GM18873 (cell line): ENCODE results near the gene ZBED3.
"Not testable (repeated sequence)": the region's sequence is repeated elsewhere in the genome, so short reads cannot be mapped to it uniquely, and the experiment has no call there.

ENCODE experiments used
- ATAC-seq: cut with Tn5 transposase; IDR thresholded peaks from one replicate; pipeline ENCODE4 v1.9.1; 2021; ENCODE audit warnings: mild to moderate bottlenecking, moderate library complexity, moderate number of reproducible peaks; ENCODE audit not compliant: unreplicated experiment, low FRiP score

Gene ZBED3

DNA sequence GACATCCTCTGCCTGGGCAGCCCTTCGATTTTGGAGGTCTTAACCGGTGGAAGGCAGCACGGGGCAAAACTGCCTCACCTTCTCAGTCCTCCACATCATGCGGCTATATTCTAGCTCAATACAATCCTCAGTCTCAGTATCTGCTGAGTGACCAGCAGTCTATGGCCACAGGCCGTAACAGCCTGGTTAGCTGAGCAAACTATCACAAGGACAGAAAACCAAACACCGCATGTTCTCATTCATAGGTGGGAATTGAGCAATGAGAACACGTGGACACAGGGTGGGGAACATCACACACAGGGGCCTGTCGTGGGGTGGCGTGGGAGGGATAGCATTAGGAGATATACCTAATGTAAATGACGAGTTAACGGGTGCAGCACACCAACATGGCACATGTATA, 6.6 kb downstream of the ZBED3 start:
- ATAC-seq: not testable (repeated sequence)

DNA sequence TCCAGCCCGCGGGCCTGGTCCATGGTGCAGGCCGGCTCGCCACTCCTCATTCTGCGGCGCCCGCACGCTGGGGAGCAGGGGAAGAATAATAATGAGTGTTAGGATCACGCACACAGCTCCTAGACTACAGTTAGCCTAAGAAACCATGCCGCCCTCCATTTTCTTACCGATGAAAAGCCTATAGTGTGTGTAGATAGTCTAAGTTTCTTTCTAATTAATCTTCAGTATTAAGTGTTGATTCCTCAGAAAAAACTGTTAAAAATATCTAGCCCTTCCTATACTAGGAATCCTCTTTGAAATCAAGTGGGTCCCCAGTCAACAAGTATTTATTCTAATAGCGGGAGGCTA, 9.3 kb downstream of the ZBED3 start:
- ATAC-seq: no peak

DNA sequence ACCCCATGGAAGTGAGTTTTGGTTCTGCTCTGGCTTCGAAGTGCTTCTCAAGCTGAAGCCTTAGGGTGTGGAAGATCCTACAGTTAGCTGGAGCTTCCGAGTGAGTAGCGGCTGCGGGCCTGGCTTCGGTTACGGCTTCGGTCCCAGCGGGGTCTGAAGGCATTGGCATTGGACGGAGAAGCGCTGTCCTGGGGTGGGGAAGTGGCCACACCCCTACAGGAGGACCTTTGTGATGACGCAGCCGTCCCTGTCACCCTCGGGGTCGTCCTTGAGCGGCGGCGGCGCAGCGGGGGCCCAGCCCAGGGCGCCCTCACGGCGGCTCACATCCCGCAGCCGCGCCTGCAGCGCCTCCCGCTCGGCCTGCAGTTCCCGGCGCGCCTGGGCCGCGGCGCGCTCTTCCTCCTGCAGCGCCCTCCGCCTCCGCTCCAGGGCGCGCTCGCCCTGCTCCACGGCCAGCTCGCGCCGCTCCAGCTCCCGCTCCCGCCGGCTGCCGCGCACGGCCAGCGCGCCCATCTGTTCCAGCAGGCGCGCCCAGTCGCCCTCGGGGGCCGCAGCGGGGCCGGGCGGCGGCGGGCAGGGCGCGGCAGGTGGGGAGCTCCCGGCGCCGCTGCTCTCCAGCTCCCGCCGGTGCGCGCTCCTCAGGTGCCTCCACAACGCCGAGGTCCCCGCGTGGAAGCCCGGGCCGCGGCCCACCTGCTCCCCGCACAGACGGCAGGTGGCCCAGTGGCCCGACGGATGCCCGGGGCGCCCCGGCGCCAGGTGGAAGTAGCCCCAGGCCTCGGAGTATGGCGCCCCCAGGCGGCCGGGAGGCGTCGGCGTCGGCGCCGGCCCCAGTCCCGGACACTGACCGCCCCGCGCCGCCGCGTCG, 9.9 kb downstream of the ZBED3 start:
- no peak for ATAC-seq

DNA sequence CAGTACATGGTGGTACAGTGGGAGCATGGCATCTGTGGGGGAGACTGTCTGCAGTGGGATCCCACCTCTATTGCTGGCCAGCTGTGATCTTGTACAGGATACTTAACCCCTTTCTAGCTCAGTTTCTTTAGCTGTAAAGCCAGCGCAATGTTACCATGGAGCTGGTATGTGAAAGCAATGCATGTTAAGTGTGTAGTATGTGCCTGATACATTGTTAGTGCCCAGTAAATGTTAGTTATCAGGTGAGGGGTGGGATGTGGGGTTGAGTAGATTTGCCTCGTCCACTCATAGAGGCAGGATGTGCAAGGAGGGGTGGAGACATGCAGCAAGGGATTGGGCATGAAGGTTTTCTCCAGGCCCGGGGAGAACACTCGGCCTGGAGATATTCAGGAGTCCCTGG, 12.3 kb downstream of the ZBED3 start:
- no peak for ATAC-seq

DNA sequence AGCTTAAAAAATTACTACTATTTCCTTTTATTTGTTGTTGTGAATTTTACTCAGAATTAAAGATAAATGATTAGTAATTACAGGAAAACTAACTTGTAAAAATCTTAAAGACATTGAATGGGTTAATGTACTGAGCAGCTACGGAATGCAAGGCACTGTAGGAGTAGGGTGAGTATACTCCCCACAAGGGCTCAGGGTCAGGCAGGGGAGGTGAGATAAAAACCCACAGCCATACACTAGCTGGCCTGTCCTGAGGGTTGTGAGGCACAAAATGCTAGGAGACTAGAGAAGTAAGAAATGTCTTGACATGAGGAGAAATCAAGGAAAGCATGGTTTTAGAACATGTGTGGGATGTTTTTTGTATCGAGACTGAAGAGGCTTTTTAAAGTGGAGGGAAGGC, 13.4 kb downstream of the ZBED3 start:
- ATAC-seq: no peak

DNA sequence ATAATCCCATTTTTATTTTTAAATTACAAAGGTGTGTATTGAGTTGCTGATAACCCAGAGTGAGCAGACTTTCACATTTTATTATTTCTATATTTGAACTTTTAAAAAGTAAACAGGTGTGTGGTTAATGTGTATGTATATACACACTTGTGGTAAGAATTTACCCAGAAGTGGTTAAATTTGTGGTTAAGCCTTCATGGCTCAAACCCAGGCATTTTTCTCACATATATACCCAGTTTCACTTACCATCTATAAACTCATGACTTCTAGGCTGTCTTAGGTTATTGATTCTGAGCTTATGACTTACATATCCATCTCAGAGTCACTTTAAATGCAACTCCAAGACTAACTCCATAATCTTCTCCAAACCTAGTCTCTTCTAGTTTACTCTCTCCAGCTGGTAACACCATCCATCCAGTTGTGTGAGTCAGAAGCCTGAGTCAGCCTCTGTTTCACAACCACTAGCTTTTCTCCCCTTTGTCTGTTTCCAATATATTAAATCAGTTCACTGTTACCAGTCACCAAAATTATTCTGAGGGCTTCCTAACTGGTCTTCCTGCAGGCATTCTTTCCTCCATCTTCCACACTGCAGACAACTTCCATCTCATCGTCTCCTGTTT, 20.2 kb downstream of the ZBED3 start:
- ATAC-seq: no peak

DNA sequence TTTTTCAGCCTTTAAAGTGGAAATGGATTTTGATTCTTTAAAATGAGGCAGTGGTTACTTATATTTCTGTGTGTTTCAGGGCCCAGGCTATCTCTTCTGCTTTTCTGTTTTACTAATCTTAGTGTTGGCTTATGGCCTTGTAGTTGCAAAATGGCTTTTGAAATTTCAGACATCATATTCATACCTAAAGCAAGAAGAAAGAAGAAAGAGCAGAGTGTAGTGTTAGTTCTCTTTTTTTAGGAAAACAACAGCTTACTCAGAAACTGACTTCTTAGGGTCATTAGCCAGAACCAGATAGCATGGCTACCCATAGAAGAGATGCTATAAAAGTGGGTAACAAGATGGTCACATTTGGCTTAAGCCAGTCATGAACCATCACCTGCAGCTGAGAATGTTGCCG, 20.9 kb downstream of the ZBED3 start:
- no peak for ATAC-seq

DNA sequence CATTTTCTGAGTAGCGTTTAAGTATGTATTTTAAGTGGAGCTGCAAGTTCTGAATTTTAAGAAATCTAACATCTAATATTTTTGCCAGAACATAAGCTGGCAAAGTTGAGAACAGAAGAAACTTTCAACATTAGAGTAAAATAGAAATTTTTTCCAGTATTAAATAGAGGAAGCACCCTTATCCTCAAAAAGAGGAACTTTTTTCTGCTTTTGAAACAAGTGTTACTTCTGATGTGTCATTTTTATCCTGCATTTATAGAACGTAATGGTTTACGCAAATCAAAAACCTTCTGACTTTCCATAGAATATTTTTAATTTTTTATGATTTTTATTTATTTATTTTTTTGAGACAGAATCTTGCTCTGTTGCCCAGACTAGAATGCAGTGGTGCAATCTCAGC, 21.8 kb downstream of the ZBED3 start:
- no peak for ATAC-seq

DNA sequence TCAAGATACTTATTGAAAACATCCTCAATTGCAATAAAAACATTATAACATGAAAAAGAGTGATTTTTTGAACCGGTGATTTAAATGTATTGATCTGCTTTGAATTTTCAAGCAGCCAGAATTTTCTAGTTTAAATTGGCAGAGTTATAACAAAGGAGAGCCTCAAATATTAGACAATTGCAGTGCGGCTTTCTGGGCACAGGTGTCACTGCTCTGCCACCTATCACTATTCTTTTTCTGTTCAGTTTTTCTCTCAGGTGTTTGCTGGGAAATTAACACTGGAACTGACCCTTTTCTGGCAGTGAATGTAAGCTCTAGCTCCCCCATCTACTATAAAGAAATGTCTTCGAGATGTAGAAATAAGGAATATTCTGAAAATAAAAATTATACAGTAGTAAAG, 23.0 kb downstream of the ZBED3 start:
- ATAC-seq: no peak

DNA sequence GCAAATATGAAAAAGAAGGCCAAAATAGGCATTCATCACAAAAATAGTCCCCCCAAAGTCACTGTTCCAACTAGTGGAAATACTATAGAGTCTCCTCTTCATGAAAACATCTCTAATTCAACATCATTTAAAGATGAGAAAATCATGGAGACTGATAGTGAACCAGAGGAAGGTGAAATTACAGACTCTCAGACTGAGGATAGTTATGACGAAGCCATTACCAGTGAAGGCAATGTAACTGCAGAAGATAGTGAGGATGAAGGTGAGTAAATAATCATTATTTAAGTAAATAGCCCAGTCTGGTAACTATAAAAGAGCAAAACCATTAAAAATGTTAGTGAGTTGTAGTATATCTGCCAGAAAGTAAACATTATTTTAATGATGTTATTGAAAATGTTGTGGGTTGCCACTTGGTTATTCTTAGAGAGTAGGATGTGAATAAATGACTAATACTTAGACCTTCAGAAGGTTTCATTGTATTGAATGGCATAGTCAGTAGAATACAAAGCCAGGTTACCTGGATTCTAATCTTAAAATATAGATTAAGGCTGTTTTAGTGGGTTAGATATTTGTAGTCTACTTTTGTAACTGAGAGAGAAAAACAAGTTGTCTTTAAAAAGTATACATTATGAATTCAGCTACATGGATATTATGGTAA, 40.5 kb downstream of the ZBED3 start:
- ATAC-seq: no peak

DNA sequence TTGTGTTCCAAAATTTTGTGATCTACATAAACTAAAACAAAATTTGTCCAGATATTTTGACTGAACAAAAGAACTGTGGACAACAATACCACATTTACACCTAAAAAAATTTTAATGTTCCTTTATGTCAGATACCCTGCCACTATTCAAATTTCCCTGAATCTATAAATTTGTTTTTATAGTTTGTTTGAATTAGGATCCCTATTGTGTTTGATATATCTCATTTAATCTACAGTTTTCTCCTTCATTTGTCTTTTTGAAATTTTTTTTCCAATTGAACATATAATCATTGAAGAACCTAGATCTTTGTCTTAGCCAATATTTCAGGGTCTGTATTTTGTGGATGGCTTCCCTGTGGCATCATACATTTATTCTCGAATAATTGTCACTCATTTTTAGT, 51.1 kb downstream of the ZBED3 start:
- ATAC-seq: no peak

DNA sequence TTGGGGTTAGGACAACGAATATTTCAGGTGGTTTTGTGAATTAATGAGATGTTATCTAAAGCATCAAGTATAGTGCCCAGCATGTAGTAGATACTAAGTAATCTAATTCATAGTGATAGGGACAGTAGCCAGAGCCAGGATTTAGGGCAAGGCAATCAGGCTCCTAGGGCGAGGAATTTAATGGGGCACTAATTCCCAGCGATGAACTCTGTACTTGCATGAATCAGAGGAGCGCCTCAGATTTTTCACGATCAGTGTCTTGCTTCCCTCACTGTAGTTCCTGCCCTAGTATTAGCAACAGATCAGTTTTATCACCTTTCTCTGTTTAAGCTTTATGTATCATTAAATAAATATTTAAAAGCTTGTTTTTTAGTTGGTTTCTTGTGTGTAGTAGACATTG, 53.7 kb downstream of the ZBED3 start:
- no peak for ATAC-seq

DNA sequence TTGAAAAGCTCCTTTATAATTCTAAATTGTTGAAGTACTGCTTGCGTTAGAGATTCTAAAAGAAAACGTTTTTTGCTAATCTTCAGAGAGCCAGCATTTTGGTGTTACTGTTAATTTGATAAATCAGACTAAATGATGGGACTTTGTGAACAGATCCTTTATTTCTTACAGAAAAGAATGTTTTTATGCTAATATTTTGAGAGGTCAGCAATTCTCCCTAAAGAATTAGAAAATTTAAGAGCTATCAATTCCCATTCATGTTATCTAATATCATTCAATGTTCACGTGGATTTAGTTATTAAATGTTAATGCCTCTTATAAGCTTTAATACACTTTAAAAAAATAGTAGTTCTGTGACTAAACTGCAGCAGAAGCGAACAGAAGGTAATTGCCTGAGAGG, 54.5 kb downstream of the ZBED3 start:
- ATAC-seq: no peak

DNA sequence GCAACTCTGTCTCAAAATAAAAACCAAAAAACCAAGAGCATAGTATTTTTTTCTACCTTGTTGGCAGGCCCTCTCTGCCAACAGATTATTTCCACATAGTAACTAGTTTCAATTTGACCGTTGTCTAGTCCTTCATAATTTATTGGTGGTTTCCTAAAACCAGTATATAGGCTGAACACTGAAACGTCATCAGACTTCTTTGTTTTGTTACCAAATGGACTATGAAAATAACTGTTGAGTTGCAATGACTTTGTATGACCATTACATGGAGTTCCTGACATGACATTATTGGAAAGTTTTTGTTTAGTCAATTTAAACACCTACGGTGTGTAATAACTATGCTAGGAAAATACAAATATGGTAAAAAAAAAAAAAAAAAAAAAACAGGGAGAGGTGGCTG, 55.2 kb downstream of the ZBED3 start:
- ATAC-seq: no peak

DNA sequence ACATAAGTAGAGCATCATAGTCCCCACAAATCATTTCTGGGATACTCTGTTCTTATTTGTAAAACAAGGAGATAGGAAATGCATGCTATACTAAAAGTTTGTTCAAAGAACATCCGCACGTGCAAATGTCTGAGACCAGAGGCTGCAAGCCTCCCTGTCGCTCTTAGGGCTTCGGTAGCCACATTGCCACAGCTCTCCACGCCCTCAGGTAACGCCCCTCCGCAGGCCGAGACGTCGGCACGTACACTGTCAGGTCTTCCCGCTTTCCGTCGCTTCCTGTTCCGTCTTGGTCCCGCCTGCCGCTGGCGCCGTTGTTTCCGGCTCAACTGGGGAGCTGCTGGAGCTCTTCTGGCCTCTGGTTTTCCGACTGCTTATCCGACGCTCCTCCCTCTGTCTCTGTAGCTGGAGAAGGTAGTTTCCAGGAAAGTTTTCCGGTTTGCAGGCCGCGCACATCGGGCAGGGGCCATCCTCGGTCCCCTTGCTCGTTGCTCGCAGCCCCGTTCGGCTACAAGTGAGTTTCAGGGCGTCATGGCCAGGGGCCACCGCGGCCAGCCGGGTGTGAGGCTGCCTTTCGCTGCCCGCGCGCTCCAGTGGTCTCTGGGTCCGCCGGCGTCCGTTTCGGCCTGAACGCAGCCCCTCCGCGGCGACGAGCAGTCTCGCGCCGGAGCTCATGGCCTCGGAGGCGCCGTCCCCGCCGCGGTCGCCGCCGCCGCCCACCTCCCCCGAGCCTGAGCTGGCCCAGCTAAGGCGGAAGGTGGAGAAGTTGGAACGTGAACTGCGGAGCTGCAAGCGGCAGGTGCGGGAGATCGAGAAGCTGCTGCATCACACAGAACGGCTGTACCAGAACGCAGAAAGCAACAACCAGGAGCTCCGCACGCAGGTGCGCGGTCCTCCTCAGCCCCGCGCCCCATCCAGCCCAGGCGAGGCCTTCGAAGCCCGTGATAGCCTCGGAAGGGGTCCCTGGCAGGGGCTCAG, 56.7 kb downstream of the ZBED3 start, which contains the start of gene AGGF1:
TSS of gene AGGF1 (plus strand) at position 308 of the 975 bp plus-strand sequence. CDS start at position 671, 363 bp downstream.
- peak; percentile 96 for ATAC-seq

DNA sequence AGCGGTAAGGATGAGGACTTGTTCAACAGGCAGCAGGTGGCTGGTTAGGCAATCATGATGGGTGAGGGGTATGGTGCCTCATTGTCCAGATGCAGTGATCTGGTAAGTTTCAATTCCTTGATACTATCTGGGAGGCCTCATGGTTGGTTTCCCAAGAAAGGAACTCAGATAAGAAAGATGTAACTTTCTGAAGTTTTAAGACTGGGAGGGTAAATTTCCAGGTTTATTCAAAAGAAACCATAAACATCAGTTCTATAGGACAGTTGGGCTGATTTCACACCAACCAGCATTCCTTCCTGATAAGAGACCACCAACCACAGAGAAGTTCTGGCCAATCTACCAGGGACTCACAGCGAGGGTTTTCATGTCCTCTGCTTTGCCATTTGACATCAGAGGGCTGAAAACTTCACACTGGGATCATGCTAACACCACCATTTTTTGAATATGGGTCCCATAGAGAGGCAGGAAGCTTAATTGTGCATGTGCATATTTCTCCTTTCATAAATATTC, 57.7 kb downstream of the ZBED3 start:
- no peak for ATAC-seq

DNA sequence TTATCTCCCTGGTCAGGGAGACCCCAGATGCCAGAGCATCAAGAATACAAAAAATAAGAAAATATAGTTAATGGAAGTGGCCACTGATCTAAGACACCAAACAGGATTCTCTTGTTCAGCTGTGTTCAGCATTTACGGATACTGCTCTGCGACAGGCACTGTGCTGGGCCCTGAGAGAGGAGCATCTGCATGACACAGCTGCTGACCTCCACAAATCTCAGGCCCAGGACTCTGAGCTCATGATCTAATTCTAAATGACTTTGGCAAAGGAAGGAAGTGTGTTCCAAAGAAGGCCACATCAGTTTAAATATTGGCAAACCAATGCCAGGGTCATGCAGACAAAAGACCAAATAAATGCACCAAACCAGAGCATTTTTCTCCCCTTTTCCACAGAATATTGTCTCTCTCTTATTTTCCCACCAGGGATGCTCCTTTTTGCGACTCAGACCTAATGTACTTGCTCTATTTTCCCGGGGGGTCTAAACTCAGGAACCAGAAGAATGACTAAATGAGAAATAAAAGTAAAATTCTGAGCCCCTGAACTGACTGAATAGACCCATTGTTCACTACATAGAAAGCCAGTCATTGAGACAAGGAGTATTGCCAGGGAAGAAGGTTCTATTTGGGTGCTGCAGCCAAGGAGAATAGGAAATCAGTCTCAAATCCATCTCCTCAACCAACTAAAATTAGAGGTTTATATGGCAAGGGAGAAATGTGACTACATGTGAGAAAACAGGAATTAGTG, 58.3 kb downstream of the ZBED3 start:
- ATAC-seq: no peak

DNA sequence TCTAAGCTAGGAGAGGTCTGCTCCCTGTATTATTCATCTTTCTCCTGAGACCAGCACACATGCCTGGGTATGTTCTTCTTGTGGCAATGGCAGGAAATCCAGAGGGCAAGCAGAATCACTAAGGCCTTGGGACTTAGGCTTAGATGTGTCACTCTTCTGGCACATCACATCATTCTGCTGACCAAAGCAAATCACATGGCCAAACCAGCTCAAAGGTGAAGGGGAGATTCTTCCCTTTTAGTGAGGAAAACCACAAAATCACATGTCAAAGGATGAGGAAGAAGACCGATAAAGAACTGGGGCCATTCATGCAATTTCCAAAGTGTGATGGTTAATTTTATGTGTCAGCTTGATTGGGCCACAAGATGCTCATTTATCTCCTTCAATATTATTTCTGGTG, 62.6 kb downstream of the ZBED3 start:
- no peak for ATAC-seq
